Neuron (in vitro differentiated cells): Measurements from ENCODE around the gene CYYR1.
"Not testable (repeated sequence)": the region's sequence is repeated elsewhere in the genome, so short reads cannot be mapped to it uniquely, and the experiment has no call there.

ENCODE experiments used
- H2AFZ ChIP-seq: one replicate; pipeline ENCODE4 v1.6.1; 2013; ENCODE audit warnings: low read depth, mild to moderate bottlenecking, inconsistent platforms, low read length, moderate library complexity
- H3K27me3 ChIP-seq: one replicate; pipeline ENCODE4 v1.6.1; 2013; ENCODE audit warnings: low read length; ENCODE audit not compliant: insufficient read depth
- H3K36me3 ChIP-seq: one replicate; pipeline ENCODE4 v1.6.1; 2013; ENCODE audit warnings: low read length; ENCODE audit not compliant: insufficient read depth
- H3K4me1 ChIP-seq: one replicate; pipeline ENCODE4 v1.6.1; 2013; ENCODE audit warnings: low read length; ENCODE audit not compliant: insufficient read depth
- H3K4me3 ChIP-seq: 2 replicates; pipeline ENCODE4 v1.5.1; 2013; ENCODE audit warnings: mild to moderate bottlenecking, low read length, moderate library complexity
- H3K9me3 ChIP-seq: one replicate; pipeline ENCODE4 v1.6.1; 2013; ENCODE audit warnings: low read length

Gene CYYR1

GRCh38 chr21:26461500-26461899, 111.6 kb downstream of the CYYR1 start:
- no peak overlapping the region for H2AFZ ChIP-seq
- H3K4me1 ChIP-seq: no peaks in the 10 kb centered on the region
- H3K4me3 ChIP-seq: no peak overlapping the region
- no peaks in the 10 kb centered on the region for H3K9me3 ChIP-seq
- no peaks in the 10 kb centered on the region for H3K27me3 ChIP-seq
- no peaks in the 10 kb centered on the region for H3K36me3 ChIP-seq

DNA sequence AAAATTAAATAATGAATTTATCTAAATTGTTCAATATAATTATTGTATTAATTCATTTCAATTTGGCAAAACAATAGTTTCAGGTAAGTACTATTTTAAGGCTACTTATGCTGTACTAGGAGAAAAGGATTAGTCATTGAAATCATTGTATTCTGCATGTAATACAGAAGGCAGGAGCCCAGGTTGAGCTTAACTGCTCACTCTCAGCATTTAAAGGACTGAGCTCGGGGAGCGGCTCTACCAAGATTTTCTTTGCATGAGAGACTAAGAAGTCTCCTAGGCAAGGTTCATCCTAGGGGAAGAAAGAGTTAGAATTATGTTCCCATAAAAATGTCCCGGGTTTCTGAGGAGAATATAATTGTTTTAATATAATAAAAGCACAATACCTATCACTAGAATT, 112.5 kb downstream of the CYYR1 start:
- no peak overlapping the region for H3K4me3 ChIP-seq
- H3K27me3 ChIP-seq: no peaks in the 10 kb centered on the region
- H2AFZ ChIP-seq: no peak overlapping the region
- H3K36me3 ChIP-seq: no peaks in the 10 kb centered on the region
- no peaks in the 10 kb centered on the region for H3K9me3 ChIP-seq
- no peaks in the 10 kb centered on the region for H3K4me1 ChIP-seq

DNA sequence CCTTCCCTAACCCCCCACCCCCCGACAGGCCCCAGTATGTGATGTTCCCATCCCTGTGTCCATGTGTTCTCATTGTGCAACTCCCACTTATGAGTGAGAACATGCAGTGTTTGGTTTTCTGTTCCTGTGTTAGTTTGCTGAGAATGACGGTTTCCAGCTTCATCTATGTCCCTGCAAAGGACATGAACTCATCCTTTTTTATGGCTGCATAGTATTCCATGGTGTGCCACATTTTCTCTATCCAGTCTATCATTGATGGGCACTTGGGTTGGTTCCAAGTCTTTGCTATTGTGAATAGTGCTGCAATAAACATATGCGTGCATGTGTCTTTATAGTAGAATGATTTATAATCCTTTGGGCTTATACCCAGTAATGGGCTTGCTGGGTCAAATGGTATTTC, 114.2 kb downstream of the CYYR1 start:
- not testable (repeated sequence) for H3K27me3 ChIP-seq, H3K9me3 ChIP-seq, H3K4me1 ChIP-seq, H2AFZ ChIP-seq, H3K4me3 ChIP-seq, H3K36me3 ChIP-seq

- no peaks in the 10 kb centered on the region for H3K4me1 ChIP-seq
- H2AFZ ChIP-seq: no peak overlapping the region
- H3K27me3 ChIP-seq: no peaks in the 10 kb centered on the region
Observed at GRCh38 chr21:26457817-26458216, 115.3 kb downstream of the CYYR1 start.

GRCh38 chr21:26453267-26453666, 119.8 kb downstream of the CYYR1 start:
- H2AFZ ChIP-seq: no peak overlapping the region
- H3K4me3 ChIP-seq: no peak overlapping the region
- H3K27me3 ChIP-seq: no peaks in the 10 kb centered on the region
- H3K36me3 ChIP-seq: no peaks in the 10 kb centered on the region
- H3K4me1 ChIP-seq: peaks cover 15% of the 10 kb centered on the region
- H3K9me3 ChIP-seq: no peaks in the 10 kb centered on the region

More at GRCh38 chr21:26457817-26458216, 115.3 kb downstream of the CYYR1 start:
- no peaks in the 10 kb centered on the region for H3K9me3 ChIP-seq
- H3K4me3 ChIP-seq: no peak overlapping the region
- H3K36me3 ChIP-seq: no peaks in the 10 kb centered on the region

DNA sequence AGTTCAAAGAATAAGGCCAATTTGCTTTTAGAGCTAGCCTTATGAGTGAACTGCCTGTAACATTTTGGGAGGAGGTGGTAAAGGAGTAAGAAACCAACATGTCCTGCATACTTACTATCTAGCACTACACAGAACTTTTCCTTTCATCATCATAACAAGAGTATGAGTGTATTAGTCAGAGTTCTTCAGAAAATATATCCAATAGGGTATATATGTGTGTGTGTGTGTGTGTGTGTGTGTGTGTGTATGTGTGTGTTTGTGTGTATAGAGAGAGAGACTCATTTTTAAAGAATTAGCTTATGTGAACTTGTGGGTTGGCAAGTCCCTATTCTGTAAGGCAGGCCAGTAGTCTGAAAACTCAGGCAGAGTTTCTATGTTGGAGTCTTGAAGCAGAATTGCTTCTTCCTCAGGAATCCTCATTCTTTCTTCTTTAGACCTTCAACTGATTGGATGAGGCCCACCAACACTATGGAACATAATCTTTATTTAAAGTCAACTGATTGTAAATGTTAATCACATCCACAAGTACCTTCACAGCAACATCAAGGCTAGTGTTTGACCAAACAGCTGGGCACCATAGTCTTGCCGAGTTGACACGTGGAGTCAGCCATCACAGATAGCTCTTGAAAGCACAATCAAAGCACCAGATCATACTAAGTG, 121.9 kb downstream of the CYYR1 start:
- H3K4me1 ChIP-seq: peaks cover 33% of the 10 kb centered on the region
- no peak overlapping the region for H2AFZ ChIP-seq
- H3K9me3 ChIP-seq: no peaks in the 10 kb centered on the region
- H3K27me3 ChIP-seq: no peaks in the 10 kb centered on the region
- no peaks in the 10 kb centered on the region for H3K36me3 ChIP-seq
- H3K4me3 ChIP-seq: no peak overlapping the region

- Histone ChIP-seq H3K9me3 (no peaks in the 10 kb centered on the region), H3K36me3 (no peaks in the 10 kb centered on the region), H2AFZ (no peak overlapping the region), H3K4me3 (no peak overlapping the region), H3K27me3 (no peaks in the 10 kb centered on the region), H3K4me1 (peaks cover 34% of the 10 kb centered on the region)
Observed at GRCh38 chr21:26449161-26449560, 123.9 kb downstream of the CYYR1 start.

DNA sequence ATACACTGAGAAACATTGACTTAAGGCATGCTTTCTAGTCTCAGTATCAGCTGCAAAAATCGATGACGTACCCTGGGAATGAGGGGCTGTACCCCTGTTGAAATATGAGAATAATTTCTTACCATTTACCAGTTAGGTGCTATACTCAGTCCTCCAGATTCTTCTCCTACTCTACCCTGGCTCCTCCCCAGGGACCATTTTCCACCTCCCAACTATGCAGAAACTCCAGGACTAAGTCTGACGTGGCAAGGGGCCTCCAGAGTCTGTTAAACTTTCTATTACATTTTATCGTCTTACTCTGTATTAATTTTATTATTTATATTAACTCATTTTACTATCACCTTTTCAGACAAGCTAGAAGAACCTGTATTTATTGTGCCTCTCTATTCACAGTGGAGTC, 124.3 kb downstream of the CYYR1 start:
- H3K4me1 ChIP-seq: peaks cover 34% of the 10 kb centered on the region
- H3K4me3 ChIP-seq: no peak overlapping the region
- H3K9me3 ChIP-seq: no peaks in the 10 kb centered on the region
- H3K36me3 ChIP-seq: no peaks in the 10 kb centered on the region
- no peak overlapping the region for H2AFZ ChIP-seq
- H3K27me3 ChIP-seq: no peaks in the 10 kb centered on the region

GRCh38 chr21:26447932-26448475, 125.1 kb downstream of the CYYR1 start:
- Histone ChIP-seq H3K27me3 (no peaks in the 10 kb centered on the region), H3K36me3 (no peaks in the 10 kb centered on the region), H2AFZ (no peak overlapping the region), H3K9me3 (no peaks in the 10 kb centered on the region), H3K4me3 (no peak overlapping the region), H3K4me1 (peaks cover 34% of the 10 kb centered on the region)

- peaks cover 34% of the 10 kb centered on the region for H3K4me1 ChIP-seq
- no peak overlapping the region for H3K4me3 ChIP-seq
- no peaks in the 10 kb centered on the region for H3K36me3 ChIP-seq
Observed at GRCh38 chr21:26445440-26445839, 127.6 kb downstream of the CYYR1 start.

DNA sequence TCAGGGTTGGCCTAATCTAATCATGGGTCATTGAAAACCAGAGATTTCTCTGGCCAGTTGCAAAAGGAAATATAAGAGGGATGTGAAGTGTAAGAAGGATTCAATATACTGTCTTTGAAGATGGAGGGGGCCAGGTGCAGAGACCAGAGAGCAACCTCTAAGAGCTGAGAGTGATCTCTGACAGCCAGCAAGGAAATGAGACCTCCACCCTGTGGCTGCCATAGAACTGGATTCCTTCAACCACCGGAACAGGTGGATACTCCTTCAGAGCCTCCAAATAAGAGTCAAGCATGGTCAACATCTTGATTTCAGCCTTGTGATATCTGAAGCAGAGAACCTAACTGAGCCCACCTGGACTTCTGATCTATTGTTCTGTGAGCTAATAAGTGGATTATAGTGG, 128.4 kb downstream of the CYYR1 start:
- H3K36me3 ChIP-seq: no peaks in the 10 kb centered on the region
- no peak overlapping the region for H2AFZ ChIP-seq
- no peaks in the 10 kb centered on the region for H3K27me3 ChIP-seq
- H3K9me3 ChIP-seq: no peaks in the 10 kb centered on the region
- H3K4me3 ChIP-seq: no peak overlapping the region
- peaks cover 32% of the 10 kb centered on the region for H3K4me1 ChIP-seq

More at GRCh38 chr21:26445440-26445839, 127.6 kb downstream of the CYYR1 start:
- no peaks in the 10 kb centered on the region for H3K27me3 ChIP-seq
- no peaks in the 10 kb centered on the region for H3K9me3 ChIP-seq
- H2AFZ ChIP-seq: no peak overlapping the region

- no peaks in the 10 kb centered on the region for H3K27me3 ChIP-seq
- no peak overlapping the region for H2AFZ ChIP-seq
- H3K4me3 ChIP-seq: no peak overlapping the region
- H3K36me3 ChIP-seq: no peaks in the 10 kb centered on the region
- H3K4me1 ChIP-seq: peaks cover 24% of the 10 kb centered on the region
- no peaks in the 10 kb centered on the region for H3K9me3 ChIP-seq
Observed at GRCh38 chr21:26443867-26444266, 129.2 kb downstream of the CYYR1 start.

GRCh38 chr21:26443291-26443690, 129.8 kb downstream of the CYYR1 start:
- Histone ChIP-seq H3K4me3 (no peak overlapping the region), H2AFZ (no peak overlapping the region)

GRCh38 chr21:26441149-26441548, 131.9 kb downstream of the CYYR1 start:
- Histone ChIP-seq H2AFZ (no peak overlapping the region), H3K4me3 (no peak overlapping the region), H3K4me1 (no peaks in the 10 kb centered on the region), H3K27me3 (no peaks in the 10 kb centered on the region), H3K36me3 (no peaks in the 10 kb centered on the region), H3K9me3 (no peaks in the 10 kb centered on the region)

More at GRCh38 chr21:26443291-26443690, 129.8 kb downstream of the CYYR1 start:
- H3K4me1 ChIP-seq: peaks cover 18% of the 10 kb centered on the region
- H3K36me3 ChIP-seq: no peaks in the 10 kb centered on the region
- H3K27me3 ChIP-seq: no peaks in the 10 kb centered on the region
- no peaks in the 10 kb centered on the region for H3K9me3 ChIP-seq
